ENCODE results near the gene TNFAIP2.
"Not testable (repeated sequence)": the region's sequence is repeated elsewhere in the genome, so short reads cannot be mapped to it uniquely, and the experiment has no call there.

DNA sequence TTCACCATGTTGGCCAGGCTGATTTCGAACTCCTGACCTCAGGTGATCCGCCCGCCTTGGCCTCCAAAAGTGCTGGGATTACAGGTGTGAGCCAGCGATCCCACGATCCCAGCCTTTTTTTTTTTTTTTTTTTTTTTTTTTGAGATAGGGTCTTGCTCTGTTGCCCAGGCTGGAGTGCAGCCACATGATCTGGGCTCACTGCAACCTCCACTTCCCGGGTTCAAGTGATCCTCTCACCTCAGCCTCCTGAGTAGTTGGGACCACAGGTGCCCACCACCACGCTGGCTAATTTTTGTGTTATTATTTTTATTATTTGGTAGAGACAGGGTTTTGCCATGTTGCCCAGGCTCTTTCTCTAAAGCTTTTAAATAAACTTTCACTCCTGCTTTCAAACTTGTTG, 5.8 kb upstream of the TNFAIP2 start:
- TF ChIP-seq CTCF (conservative IDR thresholded peaks at IDR 0.05; ENCODE audit: low read depth, low read length); EZH2phosphoT487 (IDR thresholded peaks at IDR 0.05; ENCODE audit: borderline replicate concordance, low read length): not testable (repeated sequence)

Measured in PC-3 (cell line).